ENCODE measurements around the gene CYP4F22. TPM values are rescaled to one million over a fixed set of nuclear protein-coding genes. Genes with fewer than 3 reads are reported as not detected.

CYP4F22 gene
- total RNA-seq, 1 experiment from 2014 or later: not detected

DNA sequence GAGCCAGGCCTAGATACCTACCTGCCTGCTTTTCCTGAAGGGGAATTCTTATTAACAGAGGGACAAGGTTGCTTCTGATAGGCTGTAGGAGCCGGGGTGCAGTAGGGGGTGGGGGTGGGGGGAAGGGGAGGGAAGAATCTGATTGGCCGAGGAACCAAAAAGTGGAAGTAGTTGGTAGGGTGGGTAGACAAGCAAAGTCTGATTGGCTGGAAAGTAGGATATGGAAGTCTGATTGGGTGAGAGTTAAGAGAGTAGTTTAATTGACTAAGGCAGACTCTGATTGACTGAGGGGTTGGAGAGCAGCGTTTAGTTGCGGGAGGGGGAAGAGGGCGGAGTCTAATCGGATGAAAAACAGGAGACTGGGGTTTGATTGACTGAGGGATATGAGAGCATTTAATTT, 9.4 kb upstream of the CYP4F22 start:
- H3K36me3 ChIP-seq (ENCODE audit: low read depth): no peaks in the 10 kb centered on the region
- H3K4me3 ChIP-seq: no peak overlapping the region
- H3K79me2 ChIP-seq (ENCODE audit: low read depth): no peaks in the 10 kb centered on the region
- H3F3A ChIP-seq (ENCODE audit: insufficient read depth, low read depth): peaks cover 7% of the 10 kb centered on the region; the same call in 1 of the 2 replicates
- DNase-seq: no peak
- no peaks in the 10 kb centered on the region for H3K9me2 ChIP-seq (ENCODE audit: insufficient read depth)
- H3K9me3 ChIP-seq (ENCODE audit: insufficient read depth, low read depth): no peaks in the 10 kb centered on the region
- TF ChIP-seq CTCF (conservative IDR thresholded peaks at IDR 0.05) (no peak), EZH2 (IDR thresholded peaks at IDR 0.05; ENCODE audit: low read depth) (no peak)
- no peaks in the 10 kb centered on the region for H3K4me1 ChIP-seq (replicated peaks; ENCODE audit: insufficient read depth)
- H3K27ac ChIP-seq: no peak overlapping the region
- no peak overlapping the region for H2AFZ ChIP-seq
- no TSS peak for BruUV-seq (replicated peaks)
- H4K20me1 ChIP-seq (ENCODE audit: insufficient read depth): no peaks in the 10 kb centered on the region; the same call in 1 of the 2 replicates
- intact Hi-C loops (cut with micrococcal nuclease; ENCODE audit: unreplicated experiment): no loop called here
- H3K27me3 ChIP-seq (ENCODE audit: insufficient read depth, low read depth): peaks cover 37% of the 10 kb centered on the region
- no peak overlapping the region for H3K4me2 ChIP-seq
- POLR2A ChIA-PET (ENCODE audit: unreplicated experiment): no interaction called here
- CTCF ChIA-PET: no interaction called here

- BruUV-seq (replicated peaks): no TSS peak
- ChIA-PET POLR2A (ENCODE audit: unreplicated experiment) (no interaction called here), CTCF (no interaction called here)
Measured at GRCh38 chr19:15501596-15501995, 6.7 kb upstream of the CYP4F22 start.

GRCh38 chr19:15502264-15502663, 6.1 kb upstream of the CYP4F22 start:
- Histone ChIP-seq H3K79me2 (ENCODE audit: low read depth) (no peaks in the 10 kb centered on the region), H3K27me3 (ENCODE audit: insufficient read depth, low read depth) (peaks cover 45% of the 10 kb centered on the region), H3K4me3 (no peak overlapping the region), H2AFZ (no peak overlapping the region), H3K4me1 (replicated peaks; ENCODE audit: insufficient read depth) (no peaks in the 10 kb centered on the region), H3K4me2 (no peak overlapping the region), H4K20me1 (ENCODE audit: insufficient read depth) (no peaks in the 10 kb centered on the region; the same call in 1 of the 2 replicates), H3K9me3 (ENCODE audit: insufficient read depth, low read depth) (no peaks in the 10 kb centered on the region), H3K36me3 (ENCODE audit: low read depth) (no peaks in the 10 kb centered on the region), H3K27ac (no peak overlapping the region), H3K9me2 (ENCODE audit: insufficient read depth) (no peaks in the 10 kb centered on the region), H3F3A (ENCODE audit: insufficient read depth, low read depth) (peaks cover 9% of the 10 kb centered on the region; the same call in 1 of the 2 replicates)
- CTCF ChIA-PET: no interaction called here
- no TSS peak for BruUV-seq (replicated peaks)
- DNase-seq: no peak
- intact Hi-C loops (cut with micrococcal nuclease; ENCODE audit: unreplicated experiment): no loop called here
- POLR2A ChIA-PET (ENCODE audit: unreplicated experiment): no interaction called here
- TF ChIP-seq CTCF (conservative IDR thresholded peaks at IDR 0.05) (no peak), EZH2 (IDR thresholded peaks at IDR 0.05; ENCODE audit: low read depth) (no peak)

More at GRCh38 chr19:15501596-15501995, 6.7 kb upstream of the CYP4F22 start:
- no peaks in the 10 kb centered on the region for H3K4me1 ChIP-seq (replicated peaks; ENCODE audit: insufficient read depth)
- H3K4me3 ChIP-seq: no peak overlapping the region
- H3K9me3 ChIP-seq (ENCODE audit: insufficient read depth, low read depth): no peaks in the 10 kb centered on the region
- no peak for DNase-seq
- peaks cover 9% of the 10 kb centered on the region; the same call in 1 of the 2 replicates for H3F3A ChIP-seq (ENCODE audit: insufficient read depth, low read depth)
- no peaks in the 10 kb centered on the region for H3K36me3 ChIP-seq (ENCODE audit: low read depth)
- H2AFZ ChIP-seq: no peak overlapping the region
- no peak for TF ChIP-seq CTCF (conservative IDR thresholded peaks at IDR 0.05)
- TF ChIP-seq EZH2 (IDR thresholded peaks at IDR 0.05; ENCODE audit: low read depth): no peak
- H3K79me2 ChIP-seq (ENCODE audit: low read depth): no peaks in the 10 kb centered on the region
- H3K9me2 ChIP-seq (ENCODE audit: insufficient read depth): no peaks in the 10 kb centered on the region
- intact Hi-C loops (cut with micrococcal nuclease; ENCODE audit: unreplicated experiment): no loop called here
- H3K4me2 ChIP-seq: no peak overlapping the region
- H3K27ac ChIP-seq: no peak overlapping the region
- H4K20me1 ChIP-seq (ENCODE audit: insufficient read depth): no peaks in the 10 kb centered on the region; the same call in 1 of the 2 replicates
- H3K27me3 ChIP-seq (ENCODE audit: insufficient read depth, low read depth): peaks cover 42% of the 10 kb centered on the region

All from PC-9 (cell line).